Nephron progenitor cell (in vitro differentiated cells): ENCODE data around the gene MMP20.

Source experiments
- DNase-seq: peaks from one replicate; pipeline ENCODE4 v3.0.0; 2021
- H3K27ac Mint-ChIP-seq: 2 replicates; pipeline ENCODE4 v1.8.0; 2021; ENCODE audit warnings: mild to moderate bottlenecking, moderate library complexity, mixed read lengths
- H3K27me3 Mint-ChIP-seq: 2 replicates; pipeline ENCODE4 v1.8.0; 2021; ENCODE audit warnings: mild to moderate bottlenecking, low read depth, mixed read lengths; ENCODE audit not compliant: poor library complexity
- H3K36me3 Mint-ChIP-seq: 2 replicates; pipeline ENCODE4 v1.8.0; 2021; ENCODE audit warnings: low read depth, mixed read lengths
- H3K4me1 Mint-ChIP-seq: 2 replicates; pipeline ENCODE4 v1.8.0; 2021; ENCODE audit warnings: mixed read lengths
- H3K4me3 Mint-ChIP-seq: 2 replicates; pipeline ENCODE4 v1.8.0; 2021; ENCODE audit warnings: mild to moderate bottlenecking, moderate library complexity, mixed read lengths
- H3K9me3 Mint-ChIP-seq: 2 replicates; pipeline ENCODE4 v1.8.0; 2021; ENCODE audit warnings: mild to moderate bottlenecking, moderate library complexity, mixed read lengths
- TF ChIP-seq, protein P1 (sequence below): fragments of 200-600 bp; sonication (generic); IDR thresholded peaks from 2 replicates; pipeline ENCODE4 v1.5.0; 2021; ENCODE audit warnings: antibody characterized with exemption

MMP20 gene

DNA sequence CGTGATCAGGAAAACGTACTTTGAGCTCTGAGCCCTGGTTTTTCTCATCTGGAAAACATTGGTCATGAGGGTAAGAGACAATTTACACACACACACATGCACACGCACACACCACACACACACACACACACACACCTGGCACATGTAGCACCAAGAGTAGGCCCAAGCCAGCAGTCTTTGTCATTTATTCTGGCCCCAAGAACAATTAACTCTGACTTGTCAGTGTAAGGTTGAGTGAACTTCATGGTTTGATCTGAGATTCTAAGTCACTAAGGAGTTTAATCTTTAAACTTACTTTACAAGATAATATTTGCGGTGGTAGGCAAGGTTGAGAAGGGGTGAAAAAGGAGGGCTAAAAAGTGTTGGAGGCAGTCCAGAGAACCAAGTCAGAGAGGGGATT is 44.1 kb downstream of the MMP20 start:
- Mint-ChIP-seq H3K36me3 (no peaks in the 10 kb centered on the region), H3K4me3 (no peak overlapping the region), H3K27me3 (peaks cover 2% of the 10 kb centered on the region), H3K27ac (no peak overlapping the region), H3K4me1 (no peaks in the 10 kb centered on the region), H3K9me3 (no peaks in the 10 kb centered on the region)
- no peak for DNase-seq
- TF ChIP-seq, protein P1, sequence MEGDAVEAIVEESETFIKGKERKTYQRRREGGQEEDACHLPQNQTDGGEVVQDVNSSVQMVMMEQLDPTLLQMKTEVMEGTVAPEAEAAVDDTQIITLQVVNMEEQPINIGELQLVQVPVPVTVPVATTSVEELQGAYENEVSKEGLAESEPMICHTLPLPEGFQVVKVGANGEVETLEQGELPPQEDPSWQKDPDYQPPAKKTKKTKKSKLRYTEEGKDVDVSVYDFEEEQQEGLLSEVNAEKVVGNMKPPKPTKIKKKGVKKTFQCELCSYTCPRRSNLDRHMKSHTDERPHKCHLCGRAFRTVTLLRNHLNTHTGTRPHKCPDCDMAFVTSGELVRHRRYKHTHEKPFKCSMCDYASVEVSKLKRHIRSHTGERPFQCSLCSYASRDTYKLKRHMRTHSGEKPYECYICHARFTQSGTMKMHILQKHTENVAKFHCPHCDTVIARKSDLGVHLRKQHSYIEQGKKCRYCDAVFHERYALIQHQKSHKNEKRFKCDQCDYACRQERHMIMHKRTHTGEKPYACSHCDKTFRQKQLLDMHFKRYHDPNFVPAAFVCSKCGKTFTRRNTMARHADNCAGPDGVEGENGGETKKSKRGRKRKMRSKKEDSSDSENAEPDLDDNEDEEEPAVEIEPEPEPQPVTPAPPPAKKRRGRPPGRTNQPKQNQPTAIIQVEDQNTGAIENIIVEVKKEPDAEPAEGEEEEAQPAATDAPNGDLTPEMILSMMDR: no peak

DNA sequence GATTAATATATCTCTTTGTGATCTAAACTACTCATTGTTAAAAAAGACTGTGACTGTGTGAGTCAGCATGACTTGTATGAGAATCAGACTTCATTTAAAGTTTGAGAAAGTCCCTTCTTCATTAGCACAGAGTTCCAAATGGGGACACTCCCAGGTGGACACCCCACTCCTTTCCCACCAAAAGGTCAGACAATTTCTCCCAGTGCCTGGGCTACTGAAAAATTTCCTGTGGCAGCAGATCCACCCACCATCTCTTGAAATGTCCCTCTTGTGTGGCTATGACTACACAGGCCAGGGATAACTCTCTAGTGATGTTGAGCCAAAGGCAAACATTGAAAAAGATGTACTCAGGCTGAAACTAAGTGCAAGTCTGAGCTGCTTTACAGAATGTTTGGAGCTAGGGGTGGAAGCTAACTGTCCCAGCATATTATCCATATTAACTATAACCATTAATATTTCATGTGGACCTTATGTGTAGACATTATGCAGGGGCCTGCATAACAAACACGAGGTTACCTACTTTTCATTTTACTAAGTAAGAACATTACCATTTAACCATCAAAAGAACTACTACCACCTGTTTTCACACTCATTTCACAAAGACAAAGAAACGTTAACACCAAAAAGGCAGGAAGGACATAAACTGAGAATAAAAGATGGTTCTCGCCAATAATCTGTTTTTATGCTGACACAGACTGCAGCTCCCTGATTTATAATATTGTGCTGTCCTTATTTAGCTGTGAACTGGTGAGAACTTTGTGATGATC is 44.8 kb downstream of the MMP20 start:
- no peaks in the 10 kb centered on the region for H3K9me3 Mint-ChIP-seq
- H3K36me3 Mint-ChIP-seq: no peaks in the 10 kb centered on the region
- no peaks in the 10 kb centered on the region for H3K4me1 Mint-ChIP-seq
- TF ChIP-seq, protein P1: no peak
- no peak overlapping the region for H3K4me3 Mint-ChIP-seq
- no peak for DNase-seq
- H3K27me3 Mint-ChIP-seq: no peaks in the 10 kb centered on the region
- no peak overlapping the region for H3K27ac Mint-ChIP-seq

DNA sequence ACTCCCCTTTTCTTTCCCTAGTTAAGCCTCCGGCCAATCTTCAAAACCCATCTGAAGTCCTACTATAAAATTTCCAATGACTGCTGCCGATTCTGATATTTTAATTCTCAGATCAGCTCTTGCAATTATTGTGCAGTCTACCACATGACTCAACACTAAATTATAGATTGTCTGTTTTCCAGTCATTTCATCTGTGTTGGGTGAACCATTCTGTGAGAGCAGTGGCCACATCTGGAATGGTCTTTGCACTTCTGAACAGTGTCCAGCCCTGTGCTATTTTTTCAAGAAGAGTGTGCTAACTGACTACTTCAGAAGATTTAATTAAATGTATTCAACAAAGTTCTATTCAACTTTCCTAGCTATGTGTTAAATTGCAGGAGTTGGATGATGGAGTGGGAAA is 47.4 kb downstream of the MMP20 start:
- H3K36me3 Mint-ChIP-seq: no peaks in the 10 kb centered on the region
- H3K27me3 Mint-ChIP-seq: no peaks in the 10 kb centered on the region
- TF ChIP-seq, protein P1: no peak
- no peak overlapping the region for H3K4me3 Mint-ChIP-seq
- no peak overlapping the region for H3K27ac Mint-ChIP-seq
- no peaks in the 10 kb centered on the region for H3K4me1 Mint-ChIP-seq
- no peak for DNase-seq
- H3K9me3 Mint-ChIP-seq: no peaks in the 10 kb centered on the region

DNA sequence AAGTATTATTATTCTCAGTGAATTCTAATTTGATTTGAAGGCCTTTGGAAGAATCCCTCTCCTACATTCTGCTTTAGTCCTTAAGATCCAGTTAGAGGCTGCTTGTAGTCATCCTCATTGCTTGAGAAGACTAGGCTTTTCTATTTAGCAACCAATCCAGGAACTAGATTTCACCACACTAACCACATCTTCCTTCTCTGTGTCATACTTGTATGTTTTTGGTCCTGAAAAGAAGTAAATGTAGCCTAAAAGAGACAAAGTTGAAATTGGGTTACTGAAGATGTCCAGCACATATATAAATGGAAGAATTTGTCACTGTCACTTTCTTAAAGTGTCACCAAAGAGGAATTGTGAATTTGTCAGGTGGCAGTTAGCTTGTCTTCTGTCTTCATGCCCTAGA is 48.0 kb downstream of the MMP20 start:
- Mint-ChIP-seq H3K9me3 (no peaks in the 10 kb centered on the region), H3K27me3 (no peaks in the 10 kb centered on the region), H3K4me3 (no peak overlapping the region), H3K36me3 (no peaks in the 10 kb centered on the region), H3K27ac (no peak overlapping the region), H3K4me1 (no peaks in the 10 kb centered on the region)
- TF ChIP-seq, protein P1: no peak
- DNase-seq: no peak

DNA sequence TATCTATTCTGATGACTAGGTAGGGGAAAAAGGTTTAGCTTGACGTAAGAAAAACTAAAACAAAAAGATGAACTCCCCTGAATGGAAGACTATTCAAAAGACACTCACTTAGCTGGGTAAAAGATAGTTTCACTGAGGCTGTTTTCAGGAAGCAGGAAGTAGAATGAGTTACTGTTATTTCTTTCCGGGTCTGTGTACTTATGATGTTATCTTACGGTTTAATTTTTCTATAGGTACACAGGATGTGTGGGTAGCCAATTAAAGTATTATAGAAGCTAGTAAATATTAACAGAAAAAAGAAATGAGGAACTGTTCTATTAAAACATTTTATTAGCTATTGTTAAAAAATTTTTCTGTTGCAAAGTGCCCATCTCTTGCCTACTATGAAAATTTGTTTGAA is 48.8 kb downstream of the MMP20 start:
- Mint-ChIP-seq H3K36me3 (no peaks in the 10 kb centered on the region), H3K9me3 (no peaks in the 10 kb centered on the region), H3K27me3 (no peaks in the 10 kb centered on the region), H3K4me1 (no peaks in the 10 kb centered on the region), H3K27ac (no peak overlapping the region), H3K4me3 (no peak overlapping the region)
- TF ChIP-seq, protein P1: no peak
- no peak for DNase-seq

DNA sequence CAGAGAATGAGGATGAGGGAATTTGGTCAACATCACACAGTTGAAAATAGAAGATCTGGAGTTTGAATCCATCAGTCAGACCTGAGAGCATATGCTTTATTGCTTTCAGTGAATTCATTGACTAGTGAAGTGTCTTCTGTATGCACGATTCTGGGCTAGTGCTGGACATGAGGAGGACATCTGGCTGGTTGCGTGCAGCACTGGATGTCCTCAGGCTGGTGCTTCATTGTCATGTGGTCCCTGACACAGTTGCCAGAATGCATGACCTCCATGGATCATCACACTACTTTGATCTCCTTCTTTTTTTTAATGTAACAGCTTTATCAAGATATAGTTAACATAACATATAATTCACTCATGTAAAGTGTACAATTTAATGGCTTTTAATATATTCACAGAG is 50.1 kb downstream of the MMP20 start:
- Mint-ChIP-seq H3K36me3 (no peaks in the 10 kb centered on the region), H3K4me1 (no peaks in the 10 kb centered on the region), H3K9me3 (no peaks in the 10 kb centered on the region), H3K27ac (no peak overlapping the region), H3K4me3 (no peak overlapping the region), H3K27me3 (peaks cover 4% of the 10 kb centered on the region)
- DNase-seq: no peak
- TF ChIP-seq, protein P1: no peak
